Measurements from ENCODE around the gene AIG1.

The AIG1 gene

DNA sequence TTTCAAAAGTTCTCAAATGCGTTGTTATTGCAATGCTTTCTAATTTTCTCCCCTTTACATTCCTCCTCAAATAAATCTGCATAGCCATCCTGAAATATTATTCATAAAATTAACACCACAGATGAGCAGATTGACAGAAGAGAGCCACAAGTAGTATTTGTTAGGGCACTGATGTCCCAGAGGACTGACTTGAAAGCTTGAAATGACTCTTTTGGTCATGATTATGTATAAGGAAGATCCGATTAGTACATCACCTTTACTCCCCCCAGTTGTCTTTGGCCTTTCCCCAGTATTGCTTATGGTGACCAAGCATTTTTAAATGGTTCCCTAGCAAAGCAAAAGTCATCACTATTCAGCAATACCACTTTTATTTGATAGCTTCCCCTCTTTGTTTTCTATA, 202.2 kb downstream of the AIG1 start:
- Histone ChIP-seq H3K36me3 (ENCODE audit: control insufficient read depth, insufficient read depth, low read length) (no peaks in the 10 kb centered on the region), H3K4me3 (replicated peaks; ENCODE audit: low read depth, low read length) (no peak overlapping the region), H3K27me3 (replicated peaks; ENCODE audit: control insufficient read depth, insufficient read depth, low read length) (no peaks in the 10 kb centered on the region)
- TF ChIP-seq, protein P1, sequence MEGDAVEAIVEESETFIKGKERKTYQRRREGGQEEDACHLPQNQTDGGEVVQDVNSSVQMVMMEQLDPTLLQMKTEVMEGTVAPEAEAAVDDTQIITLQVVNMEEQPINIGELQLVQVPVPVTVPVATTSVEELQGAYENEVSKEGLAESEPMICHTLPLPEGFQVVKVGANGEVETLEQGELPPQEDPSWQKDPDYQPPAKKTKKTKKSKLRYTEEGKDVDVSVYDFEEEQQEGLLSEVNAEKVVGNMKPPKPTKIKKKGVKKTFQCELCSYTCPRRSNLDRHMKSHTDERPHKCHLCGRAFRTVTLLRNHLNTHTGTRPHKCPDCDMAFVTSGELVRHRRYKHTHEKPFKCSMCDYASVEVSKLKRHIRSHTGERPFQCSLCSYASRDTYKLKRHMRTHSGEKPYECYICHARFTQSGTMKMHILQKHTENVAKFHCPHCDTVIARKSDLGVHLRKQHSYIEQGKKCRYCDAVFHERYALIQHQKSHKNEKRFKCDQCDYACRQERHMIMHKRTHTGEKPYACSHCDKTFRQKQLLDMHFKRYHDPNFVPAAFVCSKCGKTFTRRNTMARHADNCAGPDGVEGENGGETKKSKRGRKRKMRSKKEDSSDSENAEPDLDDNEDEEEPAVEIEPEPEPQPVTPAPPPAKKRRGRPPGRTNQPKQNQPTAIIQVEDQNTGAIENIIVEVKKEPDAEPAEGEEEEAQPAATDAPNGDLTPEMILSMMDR (IDR thresholded peaks at IDR 0.05; ENCODE audit: insufficient read depth, low read length, poor library complexity, severe bottlenecking): no peak
- DNase-seq (ENCODE audit: extremely low read depth, insufficient read length): no peak

DNA sequence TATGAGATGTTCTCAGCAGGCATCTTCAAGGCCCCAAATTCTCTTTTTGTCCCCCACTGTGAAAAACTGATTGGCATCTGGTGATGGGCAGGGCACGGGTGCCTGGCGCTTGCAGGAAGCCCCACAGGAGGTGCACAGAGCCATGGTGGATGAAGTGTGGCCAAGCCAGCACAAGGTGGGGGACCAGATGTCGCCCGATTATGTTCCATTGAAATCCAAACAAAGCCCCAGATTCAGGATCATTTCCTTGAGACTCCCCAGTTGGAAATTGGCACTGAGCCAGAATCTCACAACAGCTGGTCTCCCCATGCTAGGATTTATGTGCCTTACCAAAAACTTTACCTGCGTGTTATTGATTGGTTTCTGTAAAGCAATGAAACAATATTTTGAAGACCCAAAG, 203.7 kb downstream of the AIG1 start:
- TF ChIP-seq, protein P1 (IDR thresholded peaks at IDR 0.05; ENCODE audit: insufficient read depth, low read length, poor library complexity, severe bottlenecking): no peak
- Histone ChIP-seq H3K27me3 (replicated peaks; ENCODE audit: control insufficient read depth, insufficient read depth, low read length) (no peaks in the 10 kb centered on the region), H3K36me3 (ENCODE audit: control insufficient read depth, insufficient read depth, low read length) (no peaks in the 10 kb centered on the region), H3K4me3 (replicated peaks; ENCODE audit: low read depth, low read length) (no peak overlapping the region)
- no peak for DNase-seq (ENCODE audit: extremely low read depth, insufficient read length)

DNA sequence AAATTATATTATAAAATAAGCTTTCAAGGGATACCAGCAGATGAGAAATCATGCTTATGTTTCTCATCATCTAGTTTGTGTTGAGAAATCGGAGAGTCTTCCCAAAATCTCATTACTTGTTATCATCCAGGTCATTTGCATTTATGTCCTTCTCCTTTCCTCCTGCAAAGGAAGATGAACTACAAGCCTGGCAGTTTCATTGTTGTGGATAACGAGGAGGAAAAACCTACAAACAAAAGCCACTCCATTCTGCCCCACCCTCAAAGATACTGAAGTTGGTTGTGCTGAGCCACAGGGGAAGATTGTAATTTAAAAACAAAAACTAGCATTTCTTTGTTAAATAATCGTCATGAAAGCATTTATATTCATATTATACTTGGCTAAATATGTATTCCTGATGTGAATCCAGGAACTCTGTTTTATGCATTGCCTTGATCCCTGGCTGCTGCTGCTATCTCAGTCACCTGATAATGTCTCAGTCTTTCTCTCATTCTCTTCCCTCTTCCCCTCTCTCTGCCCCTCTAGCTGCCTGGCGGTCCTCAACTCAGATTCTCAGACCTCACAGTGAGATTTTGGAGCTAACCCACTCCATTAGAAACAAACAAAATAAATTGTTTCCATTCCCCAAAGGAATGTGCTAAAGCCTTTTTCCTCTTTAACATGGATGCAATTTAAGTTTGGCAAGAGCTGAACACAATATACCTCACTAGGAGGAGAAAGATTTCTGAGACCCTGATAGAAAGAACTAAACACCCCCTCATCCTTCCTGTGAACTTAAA, 204.5 kb downstream of the AIG1 start:
- Histone ChIP-seq H3K36me3 (ENCODE audit: control insufficient read depth, insufficient read depth, low read length) (no peaks in the 10 kb centered on the region), H3K27me3 (replicated peaks; ENCODE audit: control insufficient read depth, insufficient read depth, low read length) (no peaks in the 10 kb centered on the region), H3K4me3 (replicated peaks; ENCODE audit: low read depth, low read length) (no peak overlapping the region)
- TF ChIP-seq, protein P1 (IDR thresholded peaks at IDR 0.05; ENCODE audit: insufficient read depth, low read length, poor library complexity, severe bottlenecking): no peak
- DNase-seq (ENCODE audit: extremely low read depth, insufficient read length): no peak

DNA sequence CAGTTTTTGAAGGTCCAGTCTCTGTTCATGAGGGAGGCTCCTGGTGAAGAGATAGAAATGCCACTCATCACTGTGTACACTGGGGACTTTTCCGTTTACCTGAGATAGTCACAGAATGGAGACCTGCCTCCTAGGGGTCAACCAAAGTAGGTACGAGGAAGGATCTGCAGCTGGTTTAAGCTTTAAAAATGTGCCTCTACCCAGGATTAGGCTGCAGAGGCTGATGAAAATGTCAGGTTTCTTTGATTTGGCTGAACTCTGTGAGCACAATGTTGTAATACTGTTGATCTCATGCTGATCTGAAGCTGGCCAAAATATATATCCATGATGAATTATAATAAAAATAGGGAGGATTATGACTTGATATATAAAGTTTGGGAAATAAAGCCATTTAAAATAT, 207.1 kb downstream of the AIG1 start:
- Histone ChIP-seq H3K4me3 (replicated peaks; ENCODE audit: low read depth, low read length) (no peak overlapping the region), H3K36me3 (ENCODE audit: control insufficient read depth, insufficient read depth, low read length) (no peaks in the 10 kb centered on the region), H3K27me3 (replicated peaks; ENCODE audit: control insufficient read depth, insufficient read depth, low read length) (no peaks in the 10 kb centered on the region)
- TF ChIP-seq, protein P1 (IDR thresholded peaks at IDR 0.05; ENCODE audit: insufficient read depth, low read length, poor library complexity, severe bottlenecking): no peak
- DNase-seq (ENCODE audit: extremely low read depth, insufficient read length): no peak

DNA sequence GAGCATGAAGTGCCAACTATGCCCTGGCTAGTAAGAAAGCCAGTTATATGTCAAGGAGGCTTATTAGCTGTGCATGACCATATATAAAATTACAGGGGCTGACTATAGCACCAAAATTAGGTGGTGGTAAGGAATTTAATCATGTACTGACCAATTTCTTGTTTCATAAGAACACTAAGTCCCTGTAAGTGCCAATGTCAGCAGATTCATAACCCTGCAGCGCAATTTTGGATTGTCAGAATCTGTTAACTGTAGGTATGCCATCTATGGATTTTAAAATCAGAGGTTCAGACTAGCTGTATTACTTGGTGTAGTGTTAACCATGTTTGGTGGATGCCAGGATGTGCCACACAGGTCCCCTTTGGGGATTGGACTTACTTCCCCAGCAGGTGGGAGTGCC, 207.8 kb downstream of the AIG1 start:
- Histone ChIP-seq H3K36me3 (ENCODE audit: control insufficient read depth, insufficient read depth, low read length) (no peaks in the 10 kb centered on the region), H3K4me3 (replicated peaks; ENCODE audit: low read depth, low read length) (no peak overlapping the region), H3K27me3 (replicated peaks; ENCODE audit: control insufficient read depth, insufficient read depth, low read length) (no peaks in the 10 kb centered on the region)
- no peak for DNase-seq (ENCODE audit: extremely low read depth, insufficient read length)
- TF ChIP-seq, protein P1 (IDR thresholded peaks at IDR 0.05; ENCODE audit: insufficient read depth, low read length, poor library complexity, severe bottlenecking): no peak
